Omental fat pad (tissue), 4 donors: ENCODE measurements around the gene AP4S1. TPM values are rescaled to one million over a fixed set of nuclear protein-coding genes. Genes with fewer than 3 reads are reported as not detected.
"Not testable (repeated sequence)": the region's sequence is repeated elsewhere in the genome, so short reads cannot be mapped to it uniquely, and the experiment has no call there.

ENCODE experiments used
- ATAC-seq: fragments of 150-250 bp; one replicate; pipeline ENCODE4 v1.9.1; 2016; ENCODE audit warnings: mild to moderate bottlenecking, moderate library complexity; ENCODE audit not compliant: low FRiP score
- DNase-seq: peaks from one replicate; pipeline ENCODE4 v3.0.0-alpha.2; 2019; ENCODE audit warnings: low spot score
- CTCF ChIP-seq, 3 donors: fragments of 450-650 bp; IDR thresholded peaks; one replicate each; pipeline ENCODE4 v1.5.1; 2016 to 2017; ENCODE audit warnings: antibody characterized with exemption in 3 of 3, mild to moderate bottlenecking in 3 of 3, moderate library complexity in 2 of 3
- total RNA-seq, 4 donors: library from RNA; depleted of rRNA; stranded (reverse); fragments of >200 nt; gene quantifications; one replicate each; pipeline ENCODE4 v1.1.0, GENCODE V29; 2016

Gene AP4S1
- total RNA-seq, 4 donors from 2014 or later: 5.0 to 13.0 (median 8.6) TPM

GRCh38 chr14:31057035-31057434, 31.6 kb downstream of the AP4S1 start:
- DNase-seq (no peak), ATAC-seq (no peak)
- TF ChIP-seq CTCF (IDR thresholded peaks at IDR 0.05): no peak

GRCh38 chr14:31057701-31058364, 32.4 kb downstream of the AP4S1 start:
- no peak for TF ChIP-seq CTCF (IDR thresholded peaks at IDR 0.05)
- no peak for ATAC-seq
- DNase-seq: no peak

GRCh38 chr14:31059152-31059924, 33.9 kb downstream of the AP4S1 start:
- ATAC-seq: peak; percentile 80
- peak; percentile 41 for DNase-seq
- no peak for TF ChIP-seq CTCF (IDR thresholded peaks at IDR 0.05)

- no peak for TF ChIP-seq CTCF (IDR thresholded peaks at IDR 0.05)
- no peak for ATAC-seq
- no peak for DNase-seq
Measured at GRCh38 chr14:31060253-31060875, 34.9 kb downstream of the AP4S1 start.

GRCh38 chr14:31062908-31063307, 37.5 kb downstream of the AP4S1 start:
- not testable (repeated sequence) for DNase-seq, ATAC-seq

- no peak for TF ChIP-seq CTCF (IDR thresholded peaks at IDR 0.05)
- no peak for ATAC-seq
- no peak for DNase-seq
Measured at GRCh38 chr14:31068235-31068634, 42.8 kb downstream of the AP4S1 start.

- DNase-seq: no peak
- TF ChIP-seq CTCF (IDR thresholded peaks at IDR 0.05): no peak
- no peak for ATAC-seq
Measured at GRCh38 chr14:31069343-31069742, 43.9 kb downstream of the AP4S1 start.
